ENCODE measurements around the gene ASCC3.
A peak's percentile ranks its signal among the peaks of the same experiment; 100 is the strongest.

Gene ASCC3

DNA sequence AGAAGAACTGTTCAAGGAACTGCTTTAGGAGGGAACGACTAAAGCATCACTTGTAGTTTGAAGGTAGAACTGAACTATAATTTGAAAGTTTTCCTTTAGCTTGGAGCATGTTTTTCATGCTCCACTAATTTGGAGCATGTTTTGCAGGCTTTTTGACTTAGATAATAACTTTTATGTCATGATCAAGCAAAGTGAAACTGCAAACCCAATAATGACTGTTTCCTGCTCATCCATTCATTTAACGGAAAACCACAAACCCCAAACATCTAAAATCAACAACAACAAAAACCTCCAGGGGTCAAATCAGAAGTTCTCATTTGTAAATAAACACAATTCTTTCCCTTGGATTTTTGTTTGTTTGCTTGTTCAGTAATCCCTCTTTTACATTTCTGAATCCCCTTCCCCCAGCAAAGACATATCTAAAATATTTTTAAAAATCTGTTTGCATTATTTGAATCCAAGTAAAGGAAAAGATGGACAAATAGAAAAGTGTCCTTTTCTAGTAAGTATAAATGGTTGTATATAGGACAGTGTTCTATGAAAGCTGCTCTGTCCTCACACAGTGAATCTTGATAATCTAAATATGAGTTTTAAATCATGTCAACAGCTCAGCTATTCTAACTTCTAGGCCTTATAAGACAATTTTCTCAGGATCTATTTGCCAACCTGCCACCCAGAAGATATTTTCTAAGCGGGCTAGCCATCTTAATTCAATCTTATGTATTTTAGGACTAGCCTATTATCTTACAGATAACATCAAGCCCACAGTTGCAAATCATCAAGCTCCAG is 419.0 kb downstream of the ASCC3 start:
- peak overlapping the region in 1 of 2 donors; percentile 74 for H3K27ac Mint-ChIP-seq
- H3K4me3 Mint-ChIP-seq, result no peak overlapping the region
- no peaks in the 10 kb centered on the region for H3K27me3 Mint-ChIP-seq
- H3K9me3 Mint-ChIP-seq, result peaks cover 9 to 16% of the 10 kb centered on the region in 2 donors
- no peak for DNase-seq
- ATAC-seq, result no peak
- peaks cover 57% of the 10 kb centered on the region for H3K4me1 Mint-ChIP-seq

DNA sequence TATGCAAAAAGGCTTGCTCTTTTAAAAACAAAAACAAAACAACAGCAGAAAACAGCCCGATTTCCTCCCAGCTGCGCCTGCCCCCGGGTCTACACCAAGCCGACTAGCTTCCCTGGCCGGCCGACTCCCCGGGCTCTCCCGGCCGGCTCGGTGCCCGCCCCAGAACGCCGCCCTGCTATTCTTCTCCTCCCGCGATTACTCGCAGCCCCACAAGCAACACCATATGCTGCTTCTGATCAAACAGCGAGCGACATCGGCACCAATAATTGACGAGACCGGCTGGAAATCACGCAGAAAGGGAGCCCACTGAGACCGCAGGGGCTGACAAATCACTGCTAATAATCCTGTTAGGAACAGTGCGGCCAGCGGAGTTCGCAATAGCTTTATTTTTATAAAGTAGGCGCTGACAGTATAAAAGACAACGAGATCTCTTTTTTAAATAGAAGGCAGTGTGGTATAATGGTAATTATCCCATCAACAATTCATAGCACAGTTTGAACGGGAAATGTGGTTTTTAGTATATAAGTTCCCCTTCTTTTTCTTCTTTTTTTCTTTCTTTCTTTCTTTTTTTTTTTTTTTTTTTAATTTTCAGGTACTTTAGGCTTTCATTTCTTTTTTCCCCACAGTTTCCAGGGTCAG is 419.7 kb downstream of the ASCC3 start:
- peaks cover 50% of the 10 kb centered on the region for H3K4me1 Mint-ChIP-seq
- H3K27ac Mint-ChIP-seq, result no peak overlapping the region
- no peaks in the 10 kb centered on the region for H3K27me3 Mint-ChIP-seq
- peaks cover 7 to 14% of the 10 kb centered on the region in 2 donors for H3K9me3 Mint-ChIP-seq
- H3K4me3 Mint-ChIP-seq, result no peak overlapping the region
- ATAC-seq (no peak), DNase-seq (no peak)

DNA sequence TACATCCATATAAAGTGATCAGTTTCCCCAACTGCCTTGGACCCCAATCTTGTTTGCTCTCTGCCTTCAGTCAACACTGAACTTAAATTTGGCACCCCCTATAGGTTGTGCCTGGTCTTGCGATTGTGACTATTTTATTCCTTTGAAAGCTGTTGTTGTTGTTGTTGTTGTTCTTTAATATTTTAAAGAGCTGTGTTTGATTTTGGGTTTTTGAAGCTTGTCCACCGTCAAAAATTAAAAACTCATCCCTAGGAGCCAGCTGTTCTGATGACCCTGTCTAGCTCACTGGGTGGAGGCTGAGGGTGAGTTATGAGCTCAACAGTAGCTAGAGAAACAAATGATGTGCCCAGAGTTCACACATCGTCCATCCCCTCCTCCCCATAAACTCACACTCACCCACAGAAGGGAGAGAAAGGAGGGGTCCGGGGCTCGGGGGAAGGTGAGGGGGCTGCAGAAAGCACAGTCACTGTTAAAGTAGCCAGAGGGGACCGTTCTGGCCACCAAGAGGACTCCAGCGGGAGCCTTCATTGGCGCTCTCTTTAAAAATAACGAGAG is 420.4 kb downstream of the ASCC3 start:
- Mint-ChIP-seq H3K27me3 (no peaks in the 10 kb centered on the region), H3K4me1 (peaks cover 44% of the 10 kb centered on the region), H3K9me3 (peaks cover 7 to 11% of the 10 kb centered on the region in 2 donors), H3K4me3 (no peak overlapping the region), H3K27ac (no peak overlapping the region)
- ATAC-seq, result no peak
- DNase-seq, result no peak

DNA sequence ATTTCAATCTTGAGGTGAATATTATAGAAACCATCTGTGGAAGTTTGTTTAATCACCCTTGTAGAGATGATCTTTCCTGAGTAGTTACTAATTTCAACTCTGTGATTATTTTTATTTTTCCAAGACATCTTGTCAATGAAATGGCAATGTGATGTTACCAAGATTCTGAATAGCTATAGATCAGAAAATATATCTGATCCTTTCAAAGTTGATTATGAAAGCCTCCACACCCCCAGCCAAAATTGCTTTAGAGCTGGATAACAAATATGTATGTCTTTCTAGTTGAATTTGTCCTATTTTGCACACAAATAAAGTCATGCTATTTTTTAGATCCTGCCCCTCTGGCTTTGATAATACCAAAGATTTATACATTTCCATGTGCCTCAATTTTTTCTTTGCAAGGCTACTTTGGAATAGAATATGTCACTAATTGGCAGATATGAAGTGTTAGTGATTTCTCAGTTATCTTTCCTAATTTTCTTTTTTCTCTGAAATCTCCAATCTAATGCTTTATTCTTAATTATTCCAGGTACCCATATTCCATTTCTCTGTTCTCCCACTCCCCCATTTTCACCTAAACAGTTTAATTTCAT is 421.4 kb downstream of the ASCC3 start:
- H3K27me3 Mint-ChIP-seq, result no peaks in the 10 kb centered on the region
- DNase-seq (no peak), ATAC-seq (no peak)
- H3K4me1 Mint-ChIP-seq, result peaks cover 35% of the 10 kb centered on the region
- H3K9me3 Mint-ChIP-seq, result peaks cover 15 to 17% of the 10 kb centered on the region in 2 donors
- H3K4me3 Mint-ChIP-seq, result no peak overlapping the region
- peak overlapping the region in 1 of 2 donors; percentile 21 for H3K27ac Mint-ChIP-seq

DNA sequence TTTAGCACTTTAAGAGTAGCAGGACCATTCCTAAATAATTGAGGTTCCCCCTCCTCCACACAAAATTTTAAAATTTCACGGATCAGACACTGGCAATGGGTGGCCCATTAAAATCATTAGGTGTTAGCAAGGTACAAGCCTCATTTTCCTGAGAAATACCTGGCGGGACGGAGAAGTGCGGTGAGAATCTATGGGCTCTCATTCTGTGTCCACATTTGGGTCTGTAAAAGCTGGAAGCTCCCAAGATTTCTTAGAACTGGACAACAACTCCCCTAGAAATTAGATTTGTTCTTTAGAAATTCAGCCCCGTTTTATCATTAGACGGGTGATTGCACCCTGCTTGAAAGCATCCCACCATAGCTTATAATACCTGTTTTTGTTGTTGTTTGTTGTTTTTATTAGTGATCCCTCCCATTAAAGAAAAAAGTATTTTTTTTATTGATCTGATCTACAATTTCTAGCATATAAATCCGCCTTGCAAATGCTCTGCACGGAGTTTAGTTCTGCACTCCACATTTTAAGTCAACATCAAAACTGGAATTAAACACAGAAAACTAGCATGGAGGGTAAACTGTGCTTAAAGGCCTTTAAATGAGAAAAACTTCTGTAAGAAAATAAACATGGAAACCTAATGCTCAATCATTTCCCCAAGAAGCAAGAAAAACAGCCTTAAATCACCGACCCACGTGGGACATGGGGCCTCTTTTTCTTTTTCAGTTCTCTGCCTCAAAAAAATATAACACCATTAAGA is 422.1 kb downstream of the ASCC3 start:
- Mint-ChIP-seq H3K27ac (peak overlapping the region in 1 of 2 donors; percentile 21), H3K4me3 (no peak overlapping the region), H3K9me3 (peaks cover 15 to 17% of the 10 kb centered on the region in 2 donors), H3K4me1 (peaks cover 31% of the 10 kb centered on the region), H3K27me3 (no peaks in the 10 kb centered on the region)
- ATAC-seq (no peak), DNase-seq (no peak)
